ENCODE results near the gene TELO2.

The TELO2 gene

GRCh38 chr16:1451702-1452392 is 41.3 kb upstream of the TELO2 start:
- no peak overlapping the region for H3K4me3 ChIP-seq (replicated peaks; ENCODE audit: low read depth, low read length)
- DNase-seq (ENCODE audit: low read depth): no peak
- TF ChIP-seq, protein P1, sequence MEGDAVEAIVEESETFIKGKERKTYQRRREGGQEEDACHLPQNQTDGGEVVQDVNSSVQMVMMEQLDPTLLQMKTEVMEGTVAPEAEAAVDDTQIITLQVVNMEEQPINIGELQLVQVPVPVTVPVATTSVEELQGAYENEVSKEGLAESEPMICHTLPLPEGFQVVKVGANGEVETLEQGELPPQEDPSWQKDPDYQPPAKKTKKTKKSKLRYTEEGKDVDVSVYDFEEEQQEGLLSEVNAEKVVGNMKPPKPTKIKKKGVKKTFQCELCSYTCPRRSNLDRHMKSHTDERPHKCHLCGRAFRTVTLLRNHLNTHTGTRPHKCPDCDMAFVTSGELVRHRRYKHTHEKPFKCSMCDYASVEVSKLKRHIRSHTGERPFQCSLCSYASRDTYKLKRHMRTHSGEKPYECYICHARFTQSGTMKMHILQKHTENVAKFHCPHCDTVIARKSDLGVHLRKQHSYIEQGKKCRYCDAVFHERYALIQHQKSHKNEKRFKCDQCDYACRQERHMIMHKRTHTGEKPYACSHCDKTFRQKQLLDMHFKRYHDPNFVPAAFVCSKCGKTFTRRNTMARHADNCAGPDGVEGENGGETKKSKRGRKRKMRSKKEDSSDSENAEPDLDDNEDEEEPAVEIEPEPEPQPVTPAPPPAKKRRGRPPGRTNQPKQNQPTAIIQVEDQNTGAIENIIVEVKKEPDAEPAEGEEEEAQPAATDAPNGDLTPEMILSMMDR (IDR thresholded peaks at IDR 0.05; ENCODE audit: low read length, missing control alignments): no peak

DNA sequence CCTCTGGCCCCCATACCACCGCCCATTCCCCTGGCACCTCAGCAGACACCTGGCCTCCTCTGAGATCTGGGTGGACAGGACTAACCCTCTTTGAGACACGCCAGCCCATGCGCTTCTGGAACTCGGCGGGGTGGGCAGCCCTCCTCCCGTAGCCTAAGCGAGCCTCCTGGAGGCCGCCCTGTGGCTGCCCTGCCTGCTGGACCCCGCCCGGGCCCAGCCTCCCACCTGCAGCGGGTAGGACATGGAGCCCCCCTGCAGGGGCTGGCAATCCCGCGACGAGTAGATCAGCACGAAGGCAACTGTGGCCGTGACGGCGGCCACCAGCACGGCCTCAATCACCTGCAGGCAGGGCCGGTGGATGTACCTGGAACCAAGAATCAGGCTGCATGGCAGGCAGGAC is 40.6 kb upstream of the TELO2 start:
- H3K4me3 ChIP-seq (replicated peaks; ENCODE audit: low read depth, low read length): no peak overlapping the region
- no peak for DNase-seq (ENCODE audit: low read depth)
- TF ChIP-seq, protein P1 (IDR thresholded peaks at IDR 0.05; ENCODE audit: low read length, missing control alignments): no peak

DNA sequence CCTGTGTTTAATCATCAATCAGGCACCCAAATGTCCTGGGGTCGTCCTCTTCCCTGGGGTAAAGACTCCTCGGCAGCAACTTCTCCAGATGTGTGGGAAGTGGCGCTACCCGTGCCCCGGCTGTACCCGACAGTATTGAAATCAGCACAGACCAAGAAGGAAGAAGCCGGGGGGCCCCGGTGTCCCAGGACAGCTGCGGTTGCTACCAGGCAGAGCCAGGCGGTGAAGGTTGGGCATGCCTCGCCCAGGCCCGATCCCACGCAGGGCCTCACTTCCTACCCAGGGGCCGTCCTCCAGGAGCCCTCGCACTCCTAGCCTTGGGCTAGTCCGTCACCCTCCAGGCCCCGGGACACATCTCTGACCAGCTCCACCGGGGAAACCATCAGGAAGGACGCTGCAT is 39.8 kb upstream of the TELO2 start:
- H3K4me3 ChIP-seq (replicated peaks; ENCODE audit: low read depth, low read length): no peak overlapping the region
- no peak for DNase-seq (ENCODE audit: low read depth)
- TF ChIP-seq, protein P1 (IDR thresholded peaks at IDR 0.05; ENCODE audit: low read length, missing control alignments): no peak

DNA sequence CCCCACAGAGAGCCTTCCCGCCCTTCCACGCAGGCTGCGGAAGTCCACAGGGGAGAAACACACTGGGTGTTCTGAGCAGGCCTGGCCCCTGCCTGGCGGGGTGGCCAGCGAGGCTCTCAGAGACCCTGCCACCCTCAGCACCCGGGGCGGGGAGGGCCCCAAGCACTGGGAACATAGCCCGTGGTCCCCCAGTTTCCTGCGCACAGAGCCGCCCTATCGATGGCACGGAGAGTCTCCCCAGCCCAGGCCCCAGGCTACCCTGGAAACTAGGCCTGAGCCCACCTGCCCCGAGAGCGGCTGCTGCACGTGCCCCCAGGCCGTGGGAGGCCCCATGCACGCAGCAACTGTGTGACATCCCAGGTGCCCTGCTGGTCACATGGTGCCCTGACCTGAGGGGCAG is 38.6 kb upstream of the TELO2 start:
- DNase-seq (ENCODE audit: low read depth): no peak
- TF ChIP-seq, protein P1 (IDR thresholded peaks at IDR 0.05; ENCODE audit: low read length, missing control alignments): no peak
- no peak overlapping the region for H3K4me3 ChIP-seq (replicated peaks; ENCODE audit: low read depth, low read length)

DNA sequence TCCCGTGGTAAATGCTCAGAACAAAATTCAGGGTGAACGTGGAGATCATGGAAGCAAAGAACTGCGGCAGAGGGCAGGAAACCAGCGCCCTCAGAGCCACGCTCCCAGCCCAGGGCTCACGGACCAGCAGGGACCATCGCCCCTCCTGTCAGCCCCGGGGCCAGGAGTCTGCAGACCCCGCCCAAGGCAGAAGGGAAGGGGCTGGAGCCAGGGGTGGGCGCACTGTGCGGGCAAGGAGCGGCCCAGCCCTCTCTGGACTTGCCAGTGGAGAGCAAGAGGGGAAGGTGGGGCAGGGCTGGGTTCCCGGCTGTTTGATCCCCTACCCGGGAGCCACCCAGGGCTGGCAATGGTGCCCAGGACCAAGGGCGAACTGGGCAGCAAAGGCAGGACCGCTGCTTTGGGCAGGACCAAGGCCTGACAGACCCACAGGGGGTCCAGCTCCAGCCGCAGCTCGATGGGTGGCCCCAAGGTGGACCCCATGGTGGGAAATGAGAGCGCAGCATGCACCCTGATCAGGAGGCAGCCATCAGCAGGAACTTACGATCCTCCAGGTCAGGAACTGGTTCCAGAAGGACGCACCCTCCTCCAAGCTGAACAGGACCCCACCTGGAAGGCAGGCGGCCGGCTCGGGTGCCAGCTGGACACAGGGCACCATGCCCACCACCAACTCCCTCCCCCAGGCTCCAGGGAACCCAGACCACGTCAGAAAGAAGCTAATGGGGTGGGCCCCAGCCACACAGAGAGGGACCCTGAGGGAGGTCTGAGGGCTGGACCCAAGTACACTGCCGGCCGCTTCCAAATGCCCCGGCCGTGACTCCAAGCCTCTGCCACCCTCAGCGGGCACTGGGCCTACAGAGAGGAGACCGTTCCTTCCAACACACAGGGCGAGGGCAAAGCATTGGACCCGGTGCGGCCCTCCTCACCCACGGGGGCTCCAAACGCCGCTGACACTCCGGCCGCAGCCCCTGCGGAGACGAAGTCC is 37.7 kb upstream of the TELO2 start:
- DNase-seq (ENCODE audit: low read depth): no peak
- no peak overlapping the region for H3K4me3 ChIP-seq (replicated peaks; ENCODE audit: low read depth, low read length)
- TF ChIP-seq, protein P1 (IDR thresholded peaks at IDR 0.05; ENCODE audit: low read length, missing control alignments): no peak

DNA sequence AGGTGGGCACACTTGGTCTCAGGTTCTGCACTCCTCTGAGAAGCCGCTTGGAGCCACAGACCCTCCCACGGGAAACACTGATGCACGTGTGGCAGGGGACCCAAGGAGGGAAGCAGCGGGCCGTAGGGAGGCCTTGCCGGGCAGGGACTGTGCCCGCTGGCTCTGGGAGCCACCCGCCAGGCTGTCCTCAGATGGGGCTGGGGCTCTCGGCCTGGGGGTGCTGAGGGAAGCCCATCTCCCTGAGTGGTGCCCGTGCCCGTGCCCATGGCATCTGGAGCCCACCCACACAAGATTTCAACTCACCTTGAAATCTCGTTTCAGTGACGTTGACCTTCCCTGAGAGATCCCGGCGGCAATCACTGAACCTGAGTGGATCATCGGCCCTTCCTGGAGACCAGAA is 36.2 kb upstream of the TELO2 start:
- H3K4me3 ChIP-seq (replicated peaks; ENCODE audit: low read depth, low read length): no peak overlapping the region
- TF ChIP-seq, protein P1 (IDR thresholded peaks at IDR 0.05; ENCODE audit: low read length, missing control alignments): no peak
- no peak for DNase-seq (ENCODE audit: low read depth)

All from fibroblast of pulmonary artery (primary cell).